Astrocyte (in vitro differentiated cells and primary cell): ENCODE measurements around the gene C1R.

Experiments used
- CTCF ChIP-seq: IDR thresholded peaks from 2 replicates; pipeline ENCODE4 v1.5.1; 2011; ENCODE audit warnings: low read depth, mild to moderate bottlenecking, inconsistent platforms, low read length, moderate library complexity; ENCODE audit not compliant: insufficient read depth
- EZH2 ChIP-seq: IDR thresholded peaks from 2 replicates; pipeline ENCODE4 v1.6.1; 2012; ENCODE audit warnings: mild to moderate bottlenecking, low read length, inconsistent platforms; ENCODE audit not compliant: insufficient read depth

- TF ChIP-seq CTCF: no peak
- no peak for TF ChIP-seq EZH2
Measured at GRCh38 chr12:7068240-7068993, 23.8 kb downstream of the C1R start.
